ENCODE results near the gene TCF15.

The TCF15 gene

GRCh38 chr20:568673-569415 lies 41.3 kb downstream of the TCF15 start:
- Histone ChIP-seq H3K27me3 (ENCODE audit: control insufficient read depth in 2 of 2, insufficient read depth in 2 of 2, low read length in 2 of 2) (peaks cover 15 to 24% of the 10 kb centered on the region in 2 donors), H3K4me3 (ENCODE audit: low read length in 2 of 2) (no peak overlapping the region), H3K4me1 (ENCODE audit: control insufficient read depth in 2 of 2, insufficient read depth in 2 of 2, low read length in 2 of 2) (peaks cover 3 to 5% of the 10 kb centered on the region in 2 donors), H3K36me3 (ENCODE audit: control insufficient read depth in 2 of 2, insufficient read depth in 2 of 2, low read length in 2 of 2) (no peaks in the 10 kb centered on the region), H3K9ac (ENCODE audit: low read depth in 1 of 2, low read length in 2 of 2) (no peak overlapping the region), H3K27ac (ENCODE audit: low read depth in 2 of 2, low read length in 2 of 2) (no peak overlapping the region), H3K9me3 (ENCODE audit: control insufficient read depth in 2 of 2, low read length in 2 of 2) (no peaks in the 10 kb centered on the region)

GRCh38 chr20:568097-568652 lies 41.9 kb downstream of the TCF15 start:
- Histone ChIP-seq H3K4me3 (ENCODE audit: low read length in 2 of 2) (no peak overlapping the region), H3K9ac (ENCODE audit: low read depth in 1 of 2, low read length in 2 of 2) (no peak overlapping the region), H3K27ac (ENCODE audit: low read depth in 2 of 2, low read length in 2 of 2) (no peak overlapping the region), H3K4me1 (ENCODE audit: control insufficient read depth in 2 of 2, insufficient read depth in 2 of 2, low read length in 2 of 2) (peaks cover 3 to 5% of the 10 kb centered on the region in 2 donors), H3K27me3 (ENCODE audit: control insufficient read depth in 2 of 2, insufficient read depth in 2 of 2, low read length in 2 of 2) (peaks cover 9 to 21% of the 10 kb centered on the region in 2 donors), H3K9me3 (ENCODE audit: control insufficient read depth in 2 of 2, low read length in 2 of 2) (no peaks in the 10 kb centered on the region), H3K36me3 (ENCODE audit: control insufficient read depth in 2 of 2, insufficient read depth in 2 of 2, low read length in 2 of 2) (no peaks in the 10 kb centered on the region)

- H3K4me1 ChIP-seq (ENCODE audit: control insufficient read depth in 2 of 2, insufficient read depth in 2 of 2, low read length in 2 of 2) = no peaks in the 10 kb centered on the region
- H3K9me3 ChIP-seq (ENCODE audit: control insufficient read depth in 2 of 2, low read length in 2 of 2) = no peaks in the 10 kb centered on the region
- H3K36me3 ChIP-seq (ENCODE audit: control insufficient read depth in 2 of 2, insufficient read depth in 2 of 2, low read length in 2 of 2) = no peaks in the 10 kb centered on the region
- H3K9ac ChIP-seq (ENCODE audit: low read depth in 1 of 2, low read length in 2 of 2) = no peak overlapping the region
- H3K27ac ChIP-seq (ENCODE audit: low read depth in 2 of 2, low read length in 2 of 2) = no peak overlapping the region
- peaks cover 9 to 18% of the 10 kb centered on the region in 2 donors for H3K27me3 ChIP-seq (ENCODE audit: control insufficient read depth in 2 of 2, insufficient read depth in 2 of 2, low read length in 2 of 2)
- H3K4me3 ChIP-seq (ENCODE audit: low read length in 2 of 2) = no peak overlapping the region
Measured at GRCh38 chr20:564192-564591, 45.9 kb downstream of the TCF15 start.

- Histone ChIP-seq H3K4me1 (ENCODE audit: control insufficient read depth in 2 of 2, insufficient read depth in 2 of 2, low read length in 2 of 2) (no peaks in the 10 kb centered on the region), H3K9me3 (ENCODE audit: control insufficient read depth in 2 of 2, low read length in 2 of 2) (no peaks in the 10 kb centered on the region), H3K27me3 (ENCODE audit: control insufficient read depth in 2 of 2, insufficient read depth in 2 of 2, low read length in 2 of 2) (peaks cover 9 to 11% of the 10 kb centered on the region in 2 donors), H3K36me3 (ENCODE audit: control insufficient read depth in 2 of 2, insufficient read depth in 2 of 2, low read length in 2 of 2) (no peaks in the 10 kb centered on the region), H3K4me3 (ENCODE audit: low read length in 2 of 2) (no peak overlapping the region), H3K9ac (ENCODE audit: low read depth in 1 of 2, low read length in 2 of 2) (no peak overlapping the region), H3K27ac (ENCODE audit: low read depth in 2 of 2, low read length in 2 of 2) (no peak overlapping the region)
Measured at GRCh38 chr20:563187-563586, 46.9 kb downstream of the TCF15 start.

DNA sequence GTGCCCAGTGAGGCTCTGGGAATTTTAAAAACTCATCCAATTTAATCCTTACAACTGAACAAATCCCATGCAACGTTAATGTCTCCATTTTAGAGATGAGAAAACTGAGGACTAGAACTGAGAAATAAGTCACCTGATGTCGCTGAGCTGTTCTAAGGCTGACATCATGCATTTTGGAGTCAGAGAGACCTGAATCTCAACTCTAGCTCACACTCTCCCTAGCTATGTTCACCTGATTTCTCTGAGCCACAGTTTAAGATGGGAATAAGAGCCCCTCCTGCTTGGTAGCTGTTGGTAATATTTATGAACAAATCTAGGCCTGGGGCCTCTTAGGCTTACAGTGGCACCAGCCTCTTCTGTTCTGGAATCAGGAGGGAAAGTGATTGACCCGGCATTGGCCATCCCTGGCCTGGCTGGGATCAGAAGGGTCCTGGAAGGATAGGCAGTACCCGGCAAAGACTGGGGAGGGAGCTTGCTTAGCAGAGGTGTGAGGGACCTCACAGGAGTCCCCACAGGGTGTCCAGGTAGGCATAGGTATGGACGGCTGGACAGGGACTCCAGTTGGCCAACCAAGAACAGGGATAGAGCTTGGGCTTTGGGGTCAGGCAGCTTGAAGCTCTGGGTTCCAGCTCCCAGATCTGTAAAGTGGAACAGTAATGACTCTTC lies 47.7 kb downstream of the TCF15 start:
- peaks cover 4 to 8% of the 10 kb centered on the region in 2 donors for H3K27me3 ChIP-seq (ENCODE audit: control insufficient read depth in 2 of 2, insufficient read depth in 2 of 2, low read length in 2 of 2)
- H3K36me3 ChIP-seq (ENCODE audit: control insufficient read depth in 2 of 2, insufficient read depth in 2 of 2, low read length in 2 of 2) = no peaks in the 10 kb centered on the region
- H3K4me3 ChIP-seq (ENCODE audit: low read length in 2 of 2) = no peak overlapping the region
- no peaks in the 10 kb centered on the region for H3K4me1 ChIP-seq (ENCODE audit: control insufficient read depth in 2 of 2, insufficient read depth in 2 of 2, low read length in 2 of 2)
- no peaks in the 10 kb centered on the region for H3K9me3 ChIP-seq (ENCODE audit: control insufficient read depth in 2 of 2, low read length in 2 of 2)
- H3K27ac ChIP-seq (ENCODE audit: low read depth in 2 of 2, low read length in 2 of 2) = no peak overlapping the region
- no peak overlapping the region for H3K9ac ChIP-seq (ENCODE audit: low read depth in 1 of 2, low read length in 2 of 2)

GRCh38 chr20:561437-562231 lies 48.5 kb downstream of the TCF15 start:
- Histone ChIP-seq H3K27me3 (ENCODE audit: control insufficient read depth in 2 of 2, insufficient read depth in 2 of 2, low read length in 2 of 2) (peaks cover 4% of the 10 kb centered on the region in 2 donors), H3K4me3 (ENCODE audit: low read length in 2 of 2) (no peak overlapping the region), H3K27ac (ENCODE audit: low read depth in 2 of 2, low read length in 2 of 2) (no peak overlapping the region), H3K9ac (ENCODE audit: low read depth in 1 of 2, low read length in 2 of 2) (no peak overlapping the region), H3K4me1 (ENCODE audit: control insufficient read depth in 2 of 2, insufficient read depth in 2 of 2, low read length in 2 of 2) (no peaks in the 10 kb centered on the region), H3K9me3 (ENCODE audit: control insufficient read depth in 2 of 2, low read length in 2 of 2) (no peaks in the 10 kb centered on the region), H3K36me3 (ENCODE audit: control insufficient read depth in 2 of 2, insufficient read depth in 2 of 2, low read length in 2 of 2) (no peaks in the 10 kb centered on the region)

- Histone ChIP-seq H3K4me3 (ENCODE audit: low read length in 2 of 2) (no peak overlapping the region), H3K9ac (ENCODE audit: low read depth in 1 of 2, low read length in 2 of 2) (no peak overlapping the region), H3K27ac (ENCODE audit: low read depth in 2 of 2, low read length in 2 of 2) (no peak overlapping the region), H3K9me3 (ENCODE audit: control insufficient read depth in 2 of 2, low read length in 2 of 2) (no peaks in the 10 kb centered on the region), H3K36me3 (ENCODE audit: control insufficient read depth in 2 of 2, insufficient read depth in 2 of 2, low read length in 2 of 2) (no peaks in the 10 kb centered on the region), H3K27me3 (ENCODE audit: control insufficient read depth in 2 of 2, insufficient read depth in 2 of 2, low read length in 2 of 2) (peaks cover 4% of the 10 kb centered on the region in 2 donors), H3K4me1 (ENCODE audit: control insufficient read depth in 2 of 2, insufficient read depth in 2 of 2, low read length in 2 of 2) (no peaks in the 10 kb centered on the region)
Measured at GRCh38 chr20:560680-561079, 49.4 kb downstream of the TCF15 start.

- no peaks in the 10 kb centered on the region for H3K36me3 ChIP-seq (ENCODE audit: control insufficient read depth in 2 of 2, insufficient read depth in 2 of 2, low read length in 2 of 2)
- H3K27me3 ChIP-seq (ENCODE audit: control insufficient read depth in 2 of 2, insufficient read depth in 2 of 2, low read length in 2 of 2) = peaks cover 4 to 9% of the 10 kb centered on the region in 2 donors
- no peak overlapping the region for H3K9ac ChIP-seq (ENCODE audit: low read depth in 1 of 2, low read length in 2 of 2)
- no peaks in the 10 kb centered on the region for H3K4me1 ChIP-seq (ENCODE audit: control insufficient read depth in 2 of 2, insufficient read depth in 2 of 2, low read length in 2 of 2)
- H3K4me3 ChIP-seq (ENCODE audit: low read length in 2 of 2) = no peak overlapping the region
- H3K9me3 ChIP-seq (ENCODE audit: control insufficient read depth in 2 of 2, low read length in 2 of 2) = no peaks in the 10 kb centered on the region
- H3K27ac ChIP-seq (ENCODE audit: low read depth in 2 of 2, low read length in 2 of 2) = no peak overlapping the region
Measured at GRCh38 chr20:558117-558516, 52.0 kb downstream of the TCF15 start.

GRCh38 chr20:556984-557383 lies 53.1 kb downstream of the TCF15 start:
- H3K9ac ChIP-seq (ENCODE audit: low read depth in 1 of 2, low read length in 2 of 2) = no peak overlapping the region
- peaks cover 6 to 9% of the 10 kb centered on the region in 2 donors for H3K27me3 ChIP-seq (ENCODE audit: control insufficient read depth in 2 of 2, insufficient read depth in 2 of 2, low read length in 2 of 2)

DNA sequence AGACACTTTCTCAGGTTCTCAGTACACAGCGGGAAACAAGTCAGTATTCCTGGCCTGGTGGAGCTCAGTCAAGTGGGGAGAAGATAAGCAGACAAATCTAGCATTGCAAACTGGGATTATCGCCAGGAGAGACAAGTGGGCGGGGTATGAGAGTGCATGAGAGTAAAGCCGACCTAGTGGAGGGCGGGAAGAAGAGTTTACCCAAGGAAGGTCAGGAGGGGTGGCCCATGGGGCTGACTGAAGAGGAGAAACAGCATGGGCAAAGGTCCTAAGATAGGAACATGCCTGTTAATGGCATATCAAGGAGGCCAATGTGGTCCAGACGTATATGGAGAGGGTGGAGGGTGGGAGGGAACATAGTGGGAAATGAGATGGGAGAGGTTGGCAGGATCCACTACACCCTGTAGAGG lies 54.1 kb downstream of the TCF15 start:
- Histone ChIP-seq H3K27ac (ENCODE audit: low read depth in 2 of 2, low read length in 2 of 2) (no peak overlapping the region), H3K4me1 (ENCODE audit: control insufficient read depth in 2 of 2, insufficient read depth in 2 of 2, low read length in 2 of 2) (no peaks in the 10 kb centered on the region), H3K4me3 (ENCODE audit: low read length in 2 of 2) (no peak overlapping the region), H3K9me3 (ENCODE audit: control insufficient read depth in 2 of 2, low read length in 2 of 2) (no peaks in the 10 kb centered on the region), H3K36me3 (ENCODE audit: control insufficient read depth in 2 of 2, insufficient read depth in 2 of 2, low read length in 2 of 2) (no peaks in the 10 kb centered on the region), H3K9ac (ENCODE audit: low read depth in 1 of 2, low read length in 2 of 2) (no peak overlapping the region), H3K27me3 (ENCODE audit: control insufficient read depth in 2 of 2, insufficient read depth in 2 of 2, low read length in 2 of 2) (peaks cover 5 to 6% of the 10 kb centered on the region in 2 donors)

More at GRCh38 chr20:556984-557383, 53.1 kb downstream of the TCF15 start:
- Histone ChIP-seq H3K27ac (ENCODE audit: low read depth in 2 of 2, low read length in 2 of 2) (no peak overlapping the region), H3K36me3 (ENCODE audit: control insufficient read depth in 2 of 2, insufficient read depth in 2 of 2, low read length in 2 of 2) (no peaks in the 10 kb centered on the region), H3K4me3 (ENCODE audit: low read length in 2 of 2) (no peak overlapping the region), H3K4me1 (ENCODE audit: control insufficient read depth in 2 of 2, insufficient read depth in 2 of 2, low read length in 2 of 2) (no peaks in the 10 kb centered on the region), H3K9me3 (ENCODE audit: control insufficient read depth in 2 of 2, low read length in 2 of 2) (no peaks in the 10 kb centered on the region)

Data from mucosa of rectum (tissue), 2 donors.